H9 (cell line): ENCODE data around the gene THSD4. TPM values are rescaled to one million over a fixed set of nuclear protein-coding genes. Genes with fewer than 3 reads are reported as not detected.

Experiments
- DNase-seq: peaks from one replicate; pipeline ENCODE4 v3.0.0-alpha.2; 2017
- H2AFZ ChIP-seq: one replicate; pipeline ENCODE4 v1.6.1; 2013; ENCODE audit warnings: mild to moderate bottlenecking, low read length, control low read depth, moderate library complexity
- H2AK5ac ChIP-seq: 2 replicates; pipeline ENCODE4 v1.6.1; 2013; ENCODE audit warnings: low read length, control low read depth, mixed read lengths; ENCODE audit not compliant: insufficient read length
- H2BK120ac ChIP-seq: one replicate; pipeline ENCODE4 v1.6.1; 2013; ENCODE audit warnings: low read depth, mild to moderate bottlenecking, low read length, control low read depth, inconsistent platforms; ENCODE audit not compliant: poor library complexity, severe bottlenecking
- H2BK12ac ChIP-seq: 2 replicates; pipeline ENCODE4 v1.6.1; 2013; ENCODE audit warnings: low read length, control low read depth, mixed read lengths, low read depth; ENCODE audit not compliant: insufficient read length
- H2BK15ac ChIP-seq: 2 replicates; pipeline ENCODE4 v1.6.1; 2013; ENCODE audit warnings: low read depth, low read length, control low read depth
- H2BK20ac ChIP-seq: one replicate; pipeline ENCODE4 v1.6.1; 2013; ENCODE audit warnings: low read depth, mild to moderate bottlenecking, low read length, control low read depth, inconsistent platforms; ENCODE audit not compliant: poor library complexity, severe bottlenecking
- H2BK5ac ChIP-seq: 2 replicates; pipeline ENCODE4 v1.6.1; 2013; ENCODE audit warnings: low read length, control low read depth, mixed read lengths; ENCODE audit not compliant: insufficient read length
- H3K14ac ChIP-seq: 2 replicates; pipeline ENCODE4 v1.6.1; 2013; ENCODE audit warnings: low read length, control low read depth; ENCODE audit not compliant: insufficient read depth
- H3K18ac ChIP-seq: 2 replicates; pipeline ENCODE4 v1.6.1; 2013; ENCODE audit warnings: low read depth, mild to moderate bottlenecking, mixed read lengths, low read length, control low read depth; ENCODE audit not compliant: insufficient read length
- H3K23ac ChIP-seq: 2 replicates; pipeline ENCODE4 v1.6.1; 2013; ENCODE audit warnings: low read length, control low read depth, mixed read lengths, low read depth; ENCODE audit not compliant: insufficient read length
- H3K23me2 ChIP-seq: 2 replicates; pipeline ENCODE4 v1.6.1; 2013; ENCODE audit warnings: low read depth, mild to moderate bottlenecking, mixed read lengths, low read length, control low read depth; ENCODE audit not compliant: insufficient read length, poor library complexity, severe bottlenecking
- H3K27ac ChIP-seq: 2 replicates; pipeline ENCODE4 v1.5.1; 2013; ENCODE audit warnings: low read length, control low read depth, mixed read lengths, low read depth; ENCODE audit not compliant: insufficient read length
- H3K27me3 ChIP-seq: 2 replicates; pipeline ENCODE4 v1.6.1; 2013; ENCODE audit warnings: low read length, control low read depth, inconsistent platforms; ENCODE audit not compliant: insufficient read depth
- H3K4ac ChIP-seq: 2 replicates; pipeline ENCODE4 v1.6.1; 2013; ENCODE audit warnings: low read depth, mild to moderate bottlenecking, control low read depth, inconsistent platforms, low read length, moderate library complexity
- H3K4me1 ChIP-seq: 2 replicates; pipeline ENCODE4 v1.6.1; 2013; ENCODE audit warnings: low read length, control low read depth, inconsistent platforms; ENCODE audit not compliant: insufficient read depth
- H3K4me2 ChIP-seq: 2 replicates; pipeline ENCODE4 v1.6.1; 2013; ENCODE audit warnings: low read length, control low read depth, mixed read lengths; ENCODE audit not compliant: insufficient read length, insufficient read depth
- H3K56ac ChIP-seq: 2 replicates; pipeline ENCODE4 v1.6.1; 2013; ENCODE audit warnings: low read depth, mild to moderate bottlenecking, mixed read lengths, low read length, control low read depth; ENCODE audit not compliant: insufficient read length
- H3K79me1 ChIP-seq: 2 replicates; pipeline ENCODE4 v1.6.1; 2013; ENCODE audit warnings: low read depth, mild to moderate bottlenecking, moderate library complexity, low read length, control low read depth, inconsistent platforms; ENCODE audit not compliant: insufficient read depth, poor library complexity, severe bottlenecking
- H3K79me2 ChIP-seq: 2 replicates; pipeline ENCODE4 v1.6.1; 2013; ENCODE audit warnings: low read length, control low read depth, inconsistent platforms; ENCODE audit not compliant: insufficient read depth
- H3K9ac ChIP-seq: 2 replicates; pipeline ENCODE4 v1.6.1; 2013; ENCODE audit warnings: low read length, control low read depth, mixed read lengths; ENCODE audit not compliant: insufficient read length; ENCODE audit errors: extremely low read depth
- H3K9me3 ChIP-seq: one replicate; pipeline ENCODE4 v1.6.1; 2013; ENCODE audit warnings: low read depth, low read length, inconsistent platforms; ENCODE audit not compliant: control insufficient read depth
- H3T11ph ChIP-seq: one replicate; pipeline ENCODE4 v1.6.1; 2013; ENCODE audit warnings: mild to moderate bottlenecking, low read length, control low read depth, inconsistent platforms
- H4K20me1 ChIP-seq: one replicate; pipeline ENCODE4 v1.6.1; 2013; ENCODE audit not compliant: control insufficient read depth, insufficient read length, insufficient read depth
- H4K5ac ChIP-seq: 2 replicates; pipeline ENCODE4 v1.6.1; 2013; ENCODE audit warnings: low read depth, mild to moderate bottlenecking, mixed read lengths, low read length, control low read depth; ENCODE audit not compliant: insufficient read length
- H4K8ac ChIP-seq: replicated peaks from 2 replicates; pipeline ENCODE4 v1.6.1; 2013; ENCODE audit warnings: low read length, control low read depth, mixed read lengths, low read depth; ENCODE audit not compliant: insufficient read length
- H4K91ac ChIP-seq: 2 replicates; pipeline ENCODE4 v1.6.1; 2013; ENCODE audit warnings: low read depth, mild to moderate bottlenecking, moderate library complexity, mixed read lengths, low read length, control low read depth; ENCODE audit not compliant: insufficient read length
- H3K27ac Mint-ChIP-seq, 3 experiments: 2 replicates in 2 of 3; 3 replicates in 1 of 3; pipeline ENCODE4 v1.8.0; 2020 to 2021; ENCODE audit warnings: mixed read lengths in 3 of 3, mild to moderate bottlenecking in 1 of 3, moderate library complexity in 1 of 3
- H3K27me3 Mint-ChIP-seq: 2 replicates; pipeline ENCODE4 v1.8.0; 2021; ENCODE audit warnings: low read depth, mild to moderate bottlenecking, moderate library complexity, mixed read lengths
- H3K36me3 Mint-ChIP-seq, 3 experiments: 2 replicates in 2 of 3; 3 replicates in 1 of 3; pipeline ENCODE4 v1.8.0; 2020 to 2021; ENCODE audit warnings: low read depth in 3 of 3, mixed read lengths in 3 of 3; ENCODE audit not compliant: insufficient read depth in 1 of 3
- H3K4me1 Mint-ChIP-seq, 2 experiments: 2 replicates each; pipeline ENCODE4 v1.8.0; 2020; ENCODE audit warnings: mixed read lengths in 2 of 2
- H3K4me3 Mint-ChIP-seq, 2 experiments: 2 replicates in 1 of 2; 3 replicates in 1 of 2; pipeline ENCODE4 v1.8.0; 2020 to 2021; ENCODE audit warnings: mild to moderate bottlenecking in 2 of 2, mixed read lengths in 2 of 2, moderate library complexity in 1 of 2
- H3K9me3 Mint-ChIP-seq, 2 experiments: 2 replicates in 1 of 2; 3 replicates in 1 of 2; pipeline ENCODE4 v1.8.0; 2020; ENCODE audit warnings: mild to moderate bottlenecking in 2 of 2, mixed read lengths in 2 of 2, moderate library complexity in 1 of 2
- WGBS: extraction: QIAGEN DNeasy Blood & Tissue Kit; methylation state at CpG from one replicate; pipeline ENCODE4 v1.1.7; 2013; ENCODE audit warnings: missing lambda C conversion rate, low lambda C conversion rate, mixed read lengths; ENCODE audit not compliant: insufficient read length; ENCODE audit errors: extremely low coverage; 5-methylcytosine and 5-hydroxymethylcytosine counted together
- total RNA-seq: library from RNA; stranded (reverse); gene quantifications from 2 replicates; pipeline ENCODE4 v1.2.1, GENCODE V29; 2021
- TF ChIP-seq, protein P1 (sequence below): fragments of 200-600 bp; sonication (generic); conservative IDR thresholded peaks from 3 replicates; pipeline ENCODE4 v1.8.0; 2021; ENCODE audit warnings: antibody characterized with exemption, mild to moderate bottlenecking

THSD4 gene
- total RNA-seq, 1 experiment from 2014 or later: 5.5 TPM

- Histone ChIP-seq H3K14ac (no peak overlapping the region), H2AFZ (no peak overlapping the region), H3K9me3 (no peaks in the 10 kb centered on the region), H4K5ac (no peak overlapping the region), H3K4me1 (peaks cover 16% of the 10 kb centered on the region; the same call in 1 of the 2 replicates), H3K79me1 (no peaks in the 10 kb centered on the region), H2BK120ac (no peak overlapping the region), H4K8ac (no peak overlapping the region), H3K27me3 (no peaks in the 10 kb centered on the region), H4K91ac (no peak overlapping the region), H2BK15ac (no peak overlapping the region), H3K23ac (no peak overlapping the region), H3T11ph (no peak overlapping the region), H3K9ac (no peak overlapping the region), H3K4me2 (no peak overlapping the region), H4K20me1 (no peaks in the 10 kb centered on the region), H3K23me2 (no peaks in the 10 kb centered on the region), H2BK5ac (no peak overlapping the region), H3K18ac (no peak overlapping the region), H3K79me2 (no peaks in the 10 kb centered on the region), H3K27ac (no peak overlapping the region), H2AK5ac (no peak overlapping the region), H3K4ac (no peak overlapping the region), H2BK12ac (no peak overlapping the region), H2BK20ac (no peak overlapping the region), H3K56ac (no peak overlapping the region)
- TF ChIP-seq, protein P1, sequence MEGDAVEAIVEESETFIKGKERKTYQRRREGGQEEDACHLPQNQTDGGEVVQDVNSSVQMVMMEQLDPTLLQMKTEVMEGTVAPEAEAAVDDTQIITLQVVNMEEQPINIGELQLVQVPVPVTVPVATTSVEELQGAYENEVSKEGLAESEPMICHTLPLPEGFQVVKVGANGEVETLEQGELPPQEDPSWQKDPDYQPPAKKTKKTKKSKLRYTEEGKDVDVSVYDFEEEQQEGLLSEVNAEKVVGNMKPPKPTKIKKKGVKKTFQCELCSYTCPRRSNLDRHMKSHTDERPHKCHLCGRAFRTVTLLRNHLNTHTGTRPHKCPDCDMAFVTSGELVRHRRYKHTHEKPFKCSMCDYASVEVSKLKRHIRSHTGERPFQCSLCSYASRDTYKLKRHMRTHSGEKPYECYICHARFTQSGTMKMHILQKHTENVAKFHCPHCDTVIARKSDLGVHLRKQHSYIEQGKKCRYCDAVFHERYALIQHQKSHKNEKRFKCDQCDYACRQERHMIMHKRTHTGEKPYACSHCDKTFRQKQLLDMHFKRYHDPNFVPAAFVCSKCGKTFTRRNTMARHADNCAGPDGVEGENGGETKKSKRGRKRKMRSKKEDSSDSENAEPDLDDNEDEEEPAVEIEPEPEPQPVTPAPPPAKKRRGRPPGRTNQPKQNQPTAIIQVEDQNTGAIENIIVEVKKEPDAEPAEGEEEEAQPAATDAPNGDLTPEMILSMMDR: no peak
- H3K27ac Mint-ChIP-seq: no peak overlapping the region
- no peaks in the 10 kb centered on the region for H3K36me3 Mint-ChIP-seq
- no peak for DNase-seq
- whole genome bisulfite sequencing: no CpG with 5 or more reads among the region's 2 CpGs
- H3K4me3 Mint-ChIP-seq: no peak overlapping the region
- H3K9me3 Mint-ChIP-seq: no peaks in the 10 kb centered on the region
- no peaks in the 10 kb centered on the region; the same call in 1 of the 2 replicates for H3K27me3 Mint-ChIP-seq
- peaks cover 52 to 57% of the 10 kb centered on the region in 2 experiments for H3K4me1 Mint-ChIP-seq
Measured at GRCh38 chr15:71334434-71334833, 219.2 kb downstream of the THSD4 start.
